HepG2 (cell line): Measurements from ENCODE around the gene DNPEP. TPM values are rescaled to one million over a fixed set of nuclear protein-coding genes. Genes with fewer than 3 reads are reported as not detected.

ENCODE experiments used
- CBX1 ChIP-seq: IDR thresholded peaks from one replicate; pipeline ENCODE4 v1.6.1; 2016; ENCODE audit warnings: antibody characterized with exemption, low read depth
- CREB1 ChIP-seq, 2 experiments: fragments of 450-650 bp in 1 of 2; IDR thresholded peaks; 2 replicates each; pipeline ENCODE4 v1.6.1; 2016 to 2017; ENCODE audit warnings: control low read depth in 1 of 2, mild to moderate bottlenecking in 1 of 2, missing compliant biosample characterization in 1 of 2, missing genetic modification characterization in 1 of 2
- FOSL2 ChIP-seq: sonication (generic); formaldehyde crosslinking; IDR thresholded peaks from 2 replicates; pipeline ENCODE4 v1.4.0; 2020; ENCODE audit warnings: missing genetic modification reagents
- FOXA3 ChIP-seq: IDR thresholded peaks from 2 replicates; pipeline ENCODE4 v1.6.1; 2016; ENCODE audit warnings: missing genetic modification reagents, missing compliant biosample characterization
- HDAC6 ChIP-seq: fragments of 200-600 bp; sonication (generic); IDR thresholded peaks from 2 replicates; pipeline ENCODE4 v1.7.0; 2017; ENCODE audit warnings: mild to moderate bottlenecking, antibody characterized with exemption, low read length, low read depth
- HMG20A ChIP-seq: IDR thresholded peaks from 2 replicates; pipeline ENCODE4 v1.6.1; 2016; ENCODE audit warnings: borderline replicate concordance
- HMGXB4 ChIP-seq, 2 experiments: sonication (generic) in 1 of 2; formaldehyde crosslinking in 1 of 2; IDR thresholded peaks; 2 replicates each; pipeline versions ENCODE4 v1.4.0 to v1.6.1; 2018 to 2020; ENCODE audit warnings: missing genetic modification reagents in 2 of 2, borderline replicate concordance in 1 of 2, low read depth in 1 of 2, mild to moderate bottlenecking in 1 of 2, missing biosample characterization in 1 of 2
- HNRNPUL1 ChIP-seq: fragments of 200-400 bp; formaldehyde crosslinking; IDR thresholded peaks from 2 replicates; pipeline ENCODE4 v1.6.1; 2017; ENCODE audit warnings: low read depth, mild to moderate bottlenecking, low read length, moderate library complexity
- KDM3A ChIP-seq: IDR thresholded peaks from 2 replicates; pipeline ENCODE4 v1.6.1; 2018; ENCODE audit warnings: low read depth, missing compliant biosample characterization
- KIAA2018 ChIP-seq: sonication (generic); formaldehyde crosslinking; IDR thresholded peaks from 2 replicates; pipeline ENCODE4 v1.5.0; 2020; ENCODE audit warnings: mild to moderate bottlenecking, missing genetic modification reagents, borderline replicate concordance
- MATR3 ChIP-seq: sonication (generic); formaldehyde crosslinking; IDR thresholded peaks from 2 replicates; pipeline ENCODE4 v1.4.0; 2020; ENCODE audit warnings: missing genetic modification reagents
- MEF2D ChIP-seq: sonication (generic); formaldehyde crosslinking; IDR thresholded peaks from 2 replicates; pipeline ENCODE4 v1.5.1; 2020; ENCODE audit warnings: mild to moderate bottlenecking, missing genetic modification reagents
- RARA ChIP-seq: IDR thresholded peaks from 2 replicates; pipeline ENCODE4 v1.6.1; 2016; ENCODE audit warnings: missing genetic modification reagents, missing compliant biosample characterization
- RXRA ChIP-seq: sonication (generic); formaldehyde crosslinking; IDR thresholded peaks from 2 replicates; pipeline ENCODE4 v1.5.1; 2020; ENCODE audit warnings: missing genetic modification reagents
- TBX3 ChIP-seq: fragments of 450-650 bp; IDR thresholded peaks from 2 replicates; pipeline ENCODE4 v1.6.1; 2017; ENCODE audit warnings: antibody characterized with exemption, mild to moderate bottlenecking, inconsistent platforms, borderline replicate concordance
- THAP11 ChIP-seq: IDR thresholded peaks from 2 replicates; pipeline ENCODE4 v1.6.1; 2016; ENCODE audit warnings: missing biosample characterization, missing genetic modification reagents
- ZMYM2 ChIP-seq: sonication (generic); formaldehyde crosslinking; IDR thresholded peaks from 2 replicates; pipeline ENCODE4 v1.8.0; 2022; ENCODE audit warnings: mild to moderate bottlenecking, missing genetic modification reagents
- ZNF230 ChIP-seq: sonication (generic); formaldehyde crosslinking; IDR thresholded peaks from 2 replicates; pipeline ENCODE4 v1.4.0; 2020; ENCODE audit warnings: mild to moderate bottlenecking, missing genetic modification reagents
- ZNF235 ChIP-seq: sonication (generic); formaldehyde crosslinking; IDR thresholded peaks from 2 replicates; pipeline ENCODE4 v1.8.1; 2023; ENCODE audit warnings: mild to moderate bottlenecking, missing genetic modification reagents, borderline replicate concordance
- ZNF34 ChIP-seq: sonication (generic); formaldehyde crosslinking; IDR thresholded peaks from 2 replicates; pipeline ENCODE4 v1.4.0; 2020; ENCODE audit warnings: mild to moderate bottlenecking, missing genetic modification reagents, borderline replicate concordance
- ZNF7 ChIP-seq: IDR thresholded peaks from 2 replicates; pipeline ENCODE4 v1.6.1; 2016; ENCODE audit warnings: missing biosample characterization, missing genetic modification reagents
- ZNF891 ChIP-seq: sonication (generic); formaldehyde crosslinking; IDR thresholded peaks from 2 replicates; pipeline ENCODE4 v1.5.0; 2020; ENCODE audit warnings: mild to moderate bottlenecking, missing genetic modification reagents
- polyA plus RNA-seq, 8 experiments: library from polyadenylated mRNA; depleted of rRNA in 3 of 8; stranded (reverse) in 7 of 8; unstranded in 1 of 8; fragments of >200 nt; fragmentation: Illumina TruSeq in 4 of 8; extraction: Trizol in 4 of 8; gene quantifications; 2 replicates each; pipeline versions ENCODE4 v1.2.1 to v1.2.3, GENCODE V29; 2011 to 2016; ENCODE audit warnings: low read depth in 4 of 8, missing spikeins in 1 of 8, mixed read lengths in 1 of 8; ENCODE audit not compliant: insufficient read depth in 1 of 8
- total RNA-seq, 5 experiments: library from RNA; depleted of rRNA; stranded (reverse); fragments of >200 nt; fragmentation: Illumina TruSeq; extraction: Trizol; gene quantifications; 2 replicates each; pipeline ENCODE4 v1.2.3, GENCODE V29; 2016; ENCODE audit warnings: low read depth in 1 of 5

The DNPEP gene
- total and polyA plus RNA-seq, 2 of the 13 experiments (the other 11 are each of a cell fraction or from before 2014, with no cell fraction given), result 104 to 109 TPM

GRCh38 chr2:219398721-219399363 is 11.1 kb upstream of the DNPEP start (continued):
- no peak for TF ChIP-seq MEF2D
- TF ChIP-seq KIAA2018 (CRISPR knock-in tag), result no peak
- no peak for TF ChIP-seq CBX1
- TF ChIP-seq HNRNPUL1, result no peak
- TF ChIP-seq ZMYM2 (CRISPR knock-in tag), result no peak
- TF ChIP-seq KDM3A, result no peak
- peak; percentile 84 for TF ChIP-seq HMG20A (CRISPR knock-in tag)
- 0 out of 2 replicates have a peak, but pooled peaks have one; percentile 30 for TF ChIP-seq THAP11
- no peak for TF ChIP-seq HMGXB4 (CRISPR knock-in tag; IDR thresholded peaks at IDR 0.05; ENCODE audit: borderline replicate concordance in 1 of 2, low read depth in 1 of 2)
- TF ChIP-seq HDAC6, result no peak
- no peak for TF ChIP-seq ZNF230
- TF ChIP-seq RXRA, result no peak
- TF ChIP-seq ZNF7, result no peak
- peak; percentile 44 for TF ChIP-seq FOSL2 (CRISPR knock-in tag)
- no peak for TF ChIP-seq ZNF891 (CRISPR knock-in tag)
- no peak for TF ChIP-seq ZNF34 (CRISPR knock-in tag)
- TF ChIP-seq TBX3, result peak; percentile 87; the same call in 1 of the 2 replicates
- no peak for TF ChIP-seq ZNF235 (CRISPR knock-in tag)
- peak; percentile 86 for TF ChIP-seq RARA (CRISPR knock-in tag)
- peak; percentile 97 for TF ChIP-seq FOXA3 (CRISPR knock-in tag)
- no peak for TF ChIP-seq CREB1 (IDR thresholded peaks at IDR 0.05)
- no peak for TF ChIP-seq CREB1 (CRISPR knock-in tag; IDR thresholded peaks at IDR 0.05)
- TF ChIP-seq MATR3 (CRISPR knock-in tag), result no peak
